HEK293T (cell line): Measurements from ENCODE around the gene ELOVL2.

Source experiments
- CTBP1 ChIP-seq: fragments of 450-650 bp; IDR thresholded peaks from 2 replicates; pipeline ENCODE4 v1.6.1; 2016; ENCODE audit warnings: borderline replicate concordance
- FOXA1 ChIP-seq: fragments of 450-650 bp; IDR thresholded peaks from 2 replicates; pipeline ENCODE4 v1.6.1; 2016; ENCODE audit warnings: mild to moderate bottlenecking
- FOXM1 ChIP-seq: fragments of 450-650 bp; IDR thresholded peaks from 2 replicates; pipeline ENCODE4 v1.6.1; 2017; ENCODE audit warnings: mild to moderate bottlenecking, borderline replicate concordance
- L3MBTL2 ChIP-seq: fragments of 450-650 bp; conservative IDR thresholded peaks from 2 replicates; pipeline ENCODE4 v1.6.1; 2016; ENCODE audit warnings: mild to moderate bottlenecking
- ZNF384 ChIP-seq: fragments of 450-650 bp; IDR thresholded peaks from 2 replicates; pipeline ENCODE4 v1.6.1; 2016

- no peak for TF ChIP-seq FOXM1
- TF ChIP-seq ZNF384, result no peak
- no peak for TF ChIP-seq L3MBTL2
- TF ChIP-seq FOXA1, result no peak
- TF ChIP-seq CTBP1, result no peak
Measured at GRCh38 chr6:11030904-11031303, 13.2 kb downstream of the ELOVL2 start.
